ENCODE data around the gene GOLGA6L2.

- TF ChIP-seq GABPA (IDR thresholded peaks at IDR 0.05; ENCODE audit: low read depth) (no peak), CTCF (IDR thresholded peaks at IDR 0.05; ENCODE audit: insufficient read depth, low read length) (no peak), POLR2AphosphoS5 (IDR thresholded peaks at IDR 0.05; ENCODE audit: low read depth) (no peak), REST (IDR thresholded peaks at IDR 0.05; ENCODE audit: insufficient replicate concordance, low read depth) (no peak)
Observed at GRCh38 chr15:23395832-23396231, 51.2 kb downstream of the GOLGA6L2 start.

All from HL-60 (cell line).